ENCODE measurements around the gene C20orf202.

Gene C20orf202

DNA sequence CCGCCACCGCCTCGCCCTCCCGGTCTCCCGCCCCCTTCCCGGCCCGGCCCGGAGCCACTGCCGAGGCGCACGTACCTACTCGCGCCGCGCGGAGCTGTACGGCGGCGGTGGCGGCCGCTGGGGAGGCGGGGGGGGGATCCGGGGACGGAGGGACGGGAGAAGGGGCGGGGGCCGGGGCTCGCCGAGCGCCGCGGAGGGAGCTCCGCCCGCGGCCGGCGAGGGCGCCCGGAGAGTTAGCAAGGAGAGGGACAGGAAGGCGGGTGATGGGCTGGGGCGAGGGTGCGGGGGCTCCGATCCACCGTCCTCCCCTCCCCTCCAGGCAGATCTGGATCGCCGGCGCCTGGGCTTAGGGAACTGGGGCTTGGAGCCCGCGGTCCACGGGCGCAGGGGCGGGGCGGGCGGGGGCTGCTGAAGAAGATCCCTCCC is 17.9 kb upstream of the C20orf202 start:
- no peak overlapping the region for H3K4me3 ChIP-seq (IDR thresholded peaks at IDR 0.05; ENCODE audit: insufficient read depth, low read depth, low read length)
- peaks cover 4% of the 10 kb centered on the region for H3K4me1 ChIP-seq (ENCODE audit: low read depth, poor library complexity, severe bottlenecking)

DNA sequence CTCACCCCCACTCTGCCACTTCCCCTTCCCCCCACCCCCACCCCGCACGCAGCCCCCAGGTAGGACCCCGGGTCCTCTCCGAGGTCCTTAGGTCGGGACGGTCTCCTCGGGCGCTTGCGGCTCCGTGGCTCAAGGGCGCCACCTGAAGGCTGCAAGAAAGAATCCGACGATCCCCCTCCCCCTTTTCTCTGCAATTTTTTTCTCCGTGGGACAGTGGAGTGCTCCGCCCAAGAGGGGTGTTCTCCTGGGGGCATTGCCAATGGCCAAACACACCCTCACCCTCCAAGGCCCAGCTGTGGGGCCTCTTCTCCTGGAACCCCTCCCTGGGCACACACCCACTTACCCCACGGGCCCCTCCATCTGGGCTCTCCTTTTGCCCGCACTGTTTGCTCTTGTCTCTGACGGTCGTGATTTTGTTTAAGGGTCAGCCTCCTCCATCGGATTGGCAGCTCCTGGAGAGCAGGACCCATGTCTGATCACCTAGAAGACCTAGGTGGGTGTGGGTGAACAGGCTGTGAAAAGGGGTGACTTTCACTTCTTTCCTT is 17.4 kb upstream of the C20orf202 start:
- no peaks in the 10 kb centered on the region for H3K79me2 ChIP-seq (ENCODE audit: insufficient read depth, low read depth)
- peaks cover 4% of the 10 kb centered on the region for H3K4me1 ChIP-seq (ENCODE audit: low read depth, poor library complexity, severe bottlenecking)
- peak overlapping the region; percentile 19; the same call in 1 of the 2 replicates for H2AFZ ChIP-seq (ENCODE audit: low read depth)
- peak; percentile 71 for TF ChIP-seq CTCF (conservative IDR thresholded peaks at IDR 0.05; ENCODE audit: low read depth, low read length)
- H3K4me2 ChIP-seq: peak overlapping the region; percentile 18; the same call in 1 of the 2 replicates
- no peaks in the 10 kb centered on the region for H4K20me1 ChIP-seq (ENCODE audit: insufficient read depth)
- H3K27ac ChIP-seq: no peak overlapping the region
- H3K9ac ChIP-seq: no peak overlapping the region
- H3K27me3 ChIP-seq (ENCODE audit: insufficient read depth, low read depth): 0 out of 2 replicates have a peak, but pooled peaks cover 2% of the 10 kb centered on the region
- H3K4me3 ChIP-seq (IDR thresholded peaks at IDR 0.05; ENCODE audit: insufficient read depth, low read depth, low read length): no peak overlapping the region
- H3K36me3 ChIP-seq (ENCODE audit: insufficient read depth): no peaks in the 10 kb centered on the region

More for the DNA sequence above, 17.9 kb upstream of the C20orf202 start:
- Histone ChIP-seq H2AFZ (ENCODE audit: low read depth) (no peak overlapping the region; the same call in 1 of the 2 replicates), H3K4me2 (peak overlapping the region; percentile 33; the same call in 1 of the 2 replicates), H3K9ac (no peak overlapping the region), H3K27ac (no peak overlapping the region), H3K27me3 (ENCODE audit: insufficient read depth, low read depth) (0 out of 2 replicates have a peak, but pooled peaks cover 2% of the 10 kb centered on the region), H4K20me1 (ENCODE audit: insufficient read depth) (no peaks in the 10 kb centered on the region), H3K79me2 (ENCODE audit: insufficient read depth, low read depth) (no peaks in the 10 kb centered on the region), H3K36me3 (ENCODE audit: insufficient read depth) (no peaks in the 10 kb centered on the region)
- TF ChIP-seq CTCF (conservative IDR thresholded peaks at IDR 0.05; ENCODE audit: low read depth, low read length): no peak

GRCh38 chr20:1186367-1186991 is 16.8 kb upstream of the C20orf202 start:
- Histone ChIP-seq H4K20me1 (ENCODE audit: insufficient read depth) (no peaks in the 10 kb centered on the region), H3K9ac (no peak overlapping the region), H3K4me2 (peak overlapping the region; percentile 18; the same call in 1 of the 2 replicates), H3K36me3 (ENCODE audit: insufficient read depth) (no peaks in the 10 kb centered on the region), H3K27ac (no peak overlapping the region), H3K4me3 (IDR thresholded peaks at IDR 0.05; ENCODE audit: insufficient read depth, low read depth, low read length) (no peak overlapping the region), H3K27me3 (ENCODE audit: insufficient read depth, low read depth) (0 out of 2 replicates have a peak, but pooled peaks cover 2% of the 10 kb centered on the region), H3K4me1 (ENCODE audit: low read depth, poor library complexity, severe bottlenecking) (peaks cover 4% of the 10 kb centered on the region), H3K79me2 (ENCODE audit: insufficient read depth, low read depth) (no peaks in the 10 kb centered on the region), H2AFZ (ENCODE audit: low read depth) (no peak overlapping the region)
- no peak for TF ChIP-seq CTCF (conservative IDR thresholded peaks at IDR 0.05; ENCODE audit: low read depth, low read length)

DNA sequence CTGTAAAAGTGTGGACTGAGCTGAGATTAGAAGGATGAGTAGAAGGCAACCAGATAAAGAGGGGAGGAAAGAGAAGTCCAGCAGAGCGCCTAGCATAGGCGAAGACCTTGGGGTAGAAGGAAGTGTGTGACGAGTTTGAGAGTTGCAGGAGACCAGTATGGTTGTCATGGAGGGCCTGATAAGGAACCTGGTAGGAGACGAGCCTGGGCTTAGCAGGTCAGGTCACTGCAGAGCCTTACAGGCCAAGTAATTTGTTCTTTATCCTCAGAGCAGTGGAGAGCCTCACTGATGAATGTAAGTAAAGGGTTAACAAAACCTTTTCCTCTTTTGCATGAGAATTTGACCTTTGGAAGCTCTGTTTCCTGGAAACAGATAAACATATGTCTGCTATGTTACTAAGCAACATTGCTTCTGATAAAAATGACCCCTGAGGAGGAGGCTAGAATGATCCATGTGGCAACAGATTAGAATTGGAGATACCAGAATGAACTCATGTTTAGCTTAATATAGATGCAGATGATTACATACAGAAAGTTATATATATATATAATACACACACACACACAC is 15.6 kb upstream of the C20orf202 start:
- no peaks in the 10 kb centered on the region for H4K20me1 ChIP-seq (ENCODE audit: insufficient read depth)
- TF ChIP-seq CTCF (conservative IDR thresholded peaks at IDR 0.05; ENCODE audit: low read depth, low read length): no peak
- no peak overlapping the region for H3K9ac ChIP-seq
- peaks cover 4% of the 10 kb centered on the region for H3K4me1 ChIP-seq (ENCODE audit: low read depth, poor library complexity, severe bottlenecking)
- H3K27me3 ChIP-seq (ENCODE audit: insufficient read depth, low read depth): 0 out of 2 replicates have a peak, but pooled peaks cover 2% of the 10 kb centered on the region
- H3K27ac ChIP-seq: no peak overlapping the region
- no peaks in the 10 kb centered on the region for H3K36me3 ChIP-seq (ENCODE audit: insufficient read depth)
- no peak overlapping the region for H3K4me3 ChIP-seq (IDR thresholded peaks at IDR 0.05; ENCODE audit: insufficient read depth, low read depth, low read length)
- H3K4me2 ChIP-seq: no peak overlapping the region
- no peak overlapping the region for H2AFZ ChIP-seq (ENCODE audit: low read depth)
- no peaks in the 10 kb centered on the region for H3K79me2 ChIP-seq (ENCODE audit: insufficient read depth, low read depth)

Measured in KMS-11 (cell line).